ENCODE data around the gene SH2D1B. TPM values are rescaled to one million over a fixed set of nuclear protein-coding genes. Genes with fewer than 3 reads are reported as not detected.
"Not testable (repeated sequence)": the region's sequence is repeated elsewhere in the genome, so short reads cannot be mapped to it uniquely, and the experiment has no call there.

SH2D1B gene, protein sequence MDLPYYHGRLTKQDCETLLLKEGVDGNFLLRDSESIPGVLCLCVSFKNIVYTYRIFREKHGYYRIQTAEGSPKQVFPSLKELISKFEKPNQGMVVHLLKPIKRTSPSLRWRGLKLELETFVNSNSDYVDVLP
- total RNA-seq (2014; rRNA removed; shearing (Covaris generic)): 0.06 TPM in 1 of 2 replicates, not detected in the other

DNA sequence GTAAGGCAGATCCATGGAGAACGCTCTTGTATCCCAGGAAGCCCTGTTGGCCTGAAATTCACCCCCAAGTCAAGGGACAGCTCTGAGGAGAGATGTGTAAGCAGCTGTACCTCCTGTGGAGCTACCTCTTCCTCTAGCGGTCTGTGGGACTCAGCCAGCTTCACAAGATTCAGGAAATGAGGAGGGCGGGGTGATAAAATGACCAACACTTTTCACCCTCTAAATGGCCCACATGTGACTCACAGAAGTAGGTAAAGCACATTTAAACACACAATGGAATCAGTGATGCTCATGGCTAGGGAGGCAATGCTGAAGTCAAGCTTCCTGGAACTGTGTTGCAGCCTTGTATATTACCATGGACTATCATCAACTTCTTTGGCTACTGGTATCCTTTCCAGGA lies at the start of gene SH2D1B:
SH2D1B (minus strand) TSS at position 135 of the 400 bp plus-strand sequence; CDS start at position 15, 120 bp downstream.
- DNase-seq (ENCODE audit: low spot score): peak; percentile 24

DNA sequence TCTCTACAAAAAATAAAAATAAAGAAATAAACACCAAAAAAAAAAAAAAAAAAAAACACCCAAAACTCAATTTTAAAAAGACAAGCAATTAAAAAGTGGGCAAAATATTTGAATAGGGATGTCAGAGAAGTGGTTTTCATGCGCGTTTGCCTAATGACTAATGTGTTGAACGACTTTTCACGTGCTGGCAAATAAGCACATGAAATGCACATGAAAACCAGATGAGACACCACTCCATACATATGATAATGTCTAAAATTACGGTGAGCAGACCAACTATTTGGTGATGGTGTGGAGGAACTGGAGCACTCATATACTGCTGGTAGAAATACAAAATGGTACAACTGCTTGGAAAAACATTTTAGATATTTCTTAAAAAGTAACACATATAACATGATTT lies 46.3 kb upstream of the SH2D1B start:
- no peak for DNase-seq (ENCODE audit: low spot score)

DNA sequence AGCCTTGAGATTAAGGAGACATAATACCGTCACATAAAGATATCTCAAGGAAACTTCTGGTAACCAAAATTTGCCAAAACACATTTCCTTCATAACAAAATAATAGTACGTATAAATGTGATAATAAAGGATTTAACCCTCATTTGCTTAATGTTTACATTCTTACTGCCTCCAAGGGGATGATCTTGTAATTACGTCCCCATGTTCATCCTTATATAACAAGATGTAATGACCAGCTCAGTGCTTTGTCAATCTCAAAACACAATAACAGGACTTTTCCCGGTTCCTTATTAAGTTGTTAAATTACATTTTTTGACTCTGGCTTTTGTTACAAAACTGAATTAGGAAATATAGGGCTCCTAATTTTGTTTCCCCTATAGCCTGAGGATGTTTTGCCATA lies 44.4 kb upstream of the SH2D1B start:
- DNase-seq (ENCODE audit: low spot score): no peak

GRCh38 chr1:162454361-162454760 lies 42.4 kb upstream of the SH2D1B start:
- not testable (repeated sequence) for DNase-seq (ENCODE audit: low spot score)

GRCh38 chr1:162446946-162447345 lies 35.0 kb upstream of the SH2D1B start:
- DNase-seq (ENCODE audit: low spot score): no peak

GRCh38 chr1:162444903-162445302 lies 33.0 kb upstream of the SH2D1B start:
- DNase-seq (ENCODE audit: low spot score): no peak

DNA sequence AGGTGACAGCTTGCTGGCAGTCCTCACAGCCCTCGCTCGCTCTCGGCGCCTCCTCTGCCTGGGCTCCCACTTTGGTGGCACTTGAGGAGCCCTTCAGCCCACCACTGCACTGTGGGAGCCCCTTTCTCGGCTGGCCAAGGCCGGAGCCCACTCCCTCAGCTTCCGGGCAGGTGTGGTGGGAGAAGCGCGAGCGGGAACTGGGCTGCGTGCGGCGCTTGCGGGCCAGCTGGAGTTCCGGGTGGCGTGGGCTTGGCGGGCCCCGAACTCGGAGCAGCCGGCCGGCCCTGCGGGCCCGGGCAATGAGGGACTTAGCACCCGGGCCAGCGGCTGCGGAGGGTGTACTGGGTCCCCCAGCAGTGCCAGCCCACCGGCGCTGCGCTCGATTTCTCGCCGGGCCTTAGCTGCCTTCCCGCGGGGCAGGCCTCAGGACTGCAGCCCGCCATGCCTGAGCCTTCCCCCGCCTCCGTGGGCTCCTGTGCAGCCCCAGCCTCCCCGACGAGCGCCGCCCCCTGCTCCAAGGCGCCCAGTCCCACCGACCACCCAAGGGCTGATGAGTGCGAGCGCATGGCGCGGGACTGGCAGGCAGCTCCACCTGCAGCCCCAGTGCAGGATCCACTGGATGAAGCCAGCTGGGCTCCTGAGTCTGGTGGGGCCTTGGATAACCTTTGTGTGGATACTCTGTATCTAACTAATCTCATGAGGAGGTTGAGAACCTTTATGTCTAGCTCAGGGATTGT lies 21.2 kb upstream of the SH2D1B start:
- DNase-seq (ENCODE audit: low spot score): not testable (repeated sequence)

- DNase-seq (ENCODE audit: low spot score): no peak
Observed at GRCh38 chr1:162430583-162430982, 18.6 kb upstream of the SH2D1B start.

- DNase-seq (ENCODE audit: low spot score): no peak
Observed at GRCh38 chr1:162422662-162423375, 10.9 kb upstream of the SH2D1B start.

DNA sequence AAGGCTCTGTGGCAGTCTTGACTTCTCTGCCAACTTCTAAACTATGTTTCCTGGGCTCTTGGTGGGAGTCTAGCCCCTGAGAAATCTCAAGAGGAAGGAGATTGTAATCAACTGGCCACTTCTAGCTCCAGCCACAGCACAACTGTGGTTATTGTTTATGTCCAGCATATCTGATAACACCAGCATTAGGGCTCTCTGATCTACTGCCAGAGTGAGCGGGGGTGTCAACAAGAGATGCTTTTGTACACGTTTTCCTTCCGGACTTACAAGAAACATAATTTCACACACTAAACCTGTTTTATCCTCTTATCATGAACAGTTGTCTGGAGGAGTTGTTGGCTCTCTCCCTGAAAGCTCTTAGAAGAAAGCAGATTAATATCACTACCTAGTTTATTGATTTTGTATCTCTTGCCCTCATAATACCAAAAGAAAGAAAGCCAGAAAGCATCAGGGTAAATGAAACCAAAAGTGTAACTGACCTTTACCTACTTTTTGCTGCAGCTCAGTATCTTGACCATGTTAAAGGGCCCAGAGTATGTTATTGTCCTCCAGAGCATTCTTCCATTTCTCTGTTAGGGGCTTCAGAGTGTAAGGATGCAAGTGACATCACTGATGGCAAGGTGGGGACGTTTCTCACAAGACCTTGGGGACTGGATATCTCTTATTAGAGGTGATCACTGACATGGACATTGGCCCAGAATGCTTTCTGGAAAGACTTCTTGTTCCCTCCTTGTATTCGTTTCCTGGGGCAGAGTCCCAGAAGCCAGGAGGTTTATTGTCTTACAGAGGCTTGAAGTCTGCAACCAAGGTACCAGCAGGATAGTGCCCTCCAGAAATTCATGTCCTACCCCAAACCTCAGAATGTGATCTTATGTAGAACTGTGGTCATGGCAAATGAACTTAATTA lies 9.6 kb upstream of the SH2D1B start:
- peak; percentile 26 for DNase-seq (ENCODE audit: low spot score)

DNA sequence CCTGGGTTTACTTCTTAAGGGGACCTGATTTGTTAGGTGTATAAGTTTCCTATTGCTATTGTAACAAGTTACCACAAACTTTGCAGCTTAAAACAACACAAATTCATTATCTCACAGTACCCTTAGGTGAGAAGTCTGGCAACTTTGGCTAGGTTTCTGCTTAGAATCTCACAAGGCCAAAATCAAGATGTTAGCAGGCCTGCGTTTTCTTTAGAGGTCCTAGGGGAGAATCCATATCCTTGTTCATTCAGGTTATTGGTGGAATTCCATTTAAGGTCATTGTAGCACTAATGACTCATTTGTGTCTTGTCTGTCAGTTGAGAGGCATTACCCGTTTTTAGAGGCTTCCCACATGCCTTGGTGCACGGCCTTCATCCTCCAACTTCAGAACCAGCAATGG lies 8.2 kb upstream of the SH2D1B start:
- no peak for DNase-seq (ENCODE audit: low spot score)

DNA sequence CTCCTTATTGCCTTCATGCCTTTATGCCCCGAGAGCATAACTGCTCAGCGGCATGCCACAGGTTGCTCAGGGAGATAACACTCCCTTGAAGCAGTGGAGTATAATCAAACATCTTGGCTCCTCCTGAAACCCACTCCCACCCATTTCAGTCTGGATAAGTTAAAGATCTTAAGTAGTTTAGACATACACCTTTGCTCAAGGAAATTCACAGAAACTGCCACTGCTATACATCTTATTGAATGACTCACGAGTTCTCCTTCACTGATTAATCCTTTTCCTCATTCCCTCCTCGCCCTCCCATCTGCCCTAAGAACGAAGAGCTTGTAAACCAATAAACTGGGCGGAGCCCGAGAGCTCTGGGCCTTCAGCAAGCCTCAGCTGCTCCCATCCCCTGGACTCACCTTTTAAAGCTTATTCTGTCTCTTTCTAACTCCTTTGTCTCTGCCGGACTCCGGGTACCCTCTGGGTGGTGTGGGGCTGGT lies 7.6 kb upstream of the SH2D1B start:
- not testable (repeated sequence) for DNase-seq (ENCODE audit: low spot score)

DNA sequence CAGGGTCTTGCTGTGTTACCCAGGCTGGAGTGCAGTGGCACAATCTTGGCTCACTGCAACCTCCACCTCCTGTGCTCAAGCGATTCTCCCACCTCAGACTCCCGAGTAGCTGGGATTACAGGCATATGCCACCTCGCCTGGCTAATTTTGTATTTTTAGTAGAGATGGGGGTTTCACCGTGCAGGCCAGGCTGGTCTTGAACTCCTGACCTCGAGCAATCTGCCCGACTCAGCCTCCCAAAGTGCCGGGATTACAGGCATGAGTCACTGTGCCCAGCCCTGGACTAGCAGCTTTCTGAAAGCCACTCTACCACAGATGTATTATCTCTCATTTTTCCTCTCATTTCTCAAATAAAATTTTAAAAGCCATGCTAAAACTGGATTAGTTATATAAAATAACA lies 6.6 kb upstream of the SH2D1B start:
- DNase-seq (ENCODE audit: low spot score): not testable (repeated sequence)

DNA sequence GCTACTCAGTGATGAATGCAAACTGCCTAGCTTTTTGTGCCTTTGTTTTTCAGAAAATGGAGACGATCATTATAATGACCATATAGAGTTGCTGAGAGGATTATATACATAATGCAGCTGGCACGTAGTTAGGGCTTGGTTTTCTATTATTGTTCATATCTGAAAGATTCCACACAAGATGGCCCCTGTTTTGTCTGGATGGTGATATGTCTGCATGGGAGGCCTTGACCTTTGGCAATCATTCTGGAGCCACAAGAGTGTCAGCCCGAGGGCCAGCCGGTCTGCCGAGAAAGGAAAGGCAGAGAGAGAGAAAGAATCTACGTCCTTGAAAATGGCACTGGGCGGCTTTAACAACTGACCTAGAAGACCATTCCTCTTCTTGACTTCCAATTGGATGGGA lies 5.7 kb upstream of the SH2D1B start:
- DNase-seq (ENCODE audit: low spot score): no peak

DNA sequence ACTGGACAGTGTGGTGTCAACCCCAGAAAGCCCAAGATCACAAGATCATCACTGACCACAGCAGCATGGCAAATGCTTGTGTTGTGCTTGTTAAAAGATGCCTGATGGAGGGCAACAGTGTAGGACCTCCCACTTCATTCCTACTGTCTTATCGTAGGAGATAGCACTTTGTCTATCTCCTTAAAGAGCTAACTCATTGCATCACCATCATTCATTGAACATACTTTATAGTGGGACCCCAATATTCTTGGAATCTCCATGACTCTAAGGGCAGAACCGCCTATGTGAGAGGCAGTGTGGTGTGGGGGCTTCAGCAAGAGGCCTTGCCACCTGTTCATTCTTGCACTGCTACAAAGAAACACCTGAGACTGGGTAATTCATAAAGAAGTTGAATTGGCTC lies 5.0 kb upstream of the SH2D1B start:
- no peak for DNase-seq (ENCODE audit: low spot score)

DNA sequence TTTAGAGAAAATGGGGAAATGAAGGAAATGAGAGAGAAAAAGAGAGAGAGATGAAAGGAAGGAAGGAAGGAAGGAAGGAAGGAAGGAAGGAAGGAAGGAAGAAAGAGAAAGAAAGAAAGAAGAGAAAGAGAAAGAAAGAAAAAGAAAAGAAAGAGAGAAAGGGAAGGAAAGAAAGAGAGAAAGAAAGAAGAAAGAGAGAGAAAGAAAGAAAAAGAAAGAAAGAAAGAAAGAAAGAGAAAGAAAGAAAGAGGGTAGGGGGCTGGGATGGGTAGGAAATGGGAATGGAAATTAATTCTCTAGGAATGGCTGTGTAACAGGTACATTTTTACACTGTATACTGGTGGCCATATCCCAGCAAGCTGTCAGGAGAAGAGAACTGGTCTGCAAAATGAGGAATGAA lies 4.3 kb upstream of the SH2D1B start:
- DNase-seq (ENCODE audit: low spot score): no peak

- no peak for DNase-seq (ENCODE audit: low spot score)
Observed at GRCh38 chr1:162407539-162407938, 4.4 kb downstream of the SH2D1B start.

- no peak for DNase-seq (ENCODE audit: low spot score)
Observed at GRCh38 chr1:162406811-162407210, 5.1 kb downstream of the SH2D1B start.

- no peak for DNase-seq (ENCODE audit: low spot score)
Observed at GRCh38 chr1:162405800-162406199, 6.1 kb downstream of the SH2D1B start.

GRCh38 chr1:162404550-162405160 lies 7.3 kb downstream of the SH2D1B start:
- no peak for DNase-seq (ENCODE audit: low spot score)

- DNase-seq (ENCODE audit: low spot score): no peak
Observed at GRCh38 chr1:162400790-162401355, 11.1 kb downstream of the SH2D1B start.

All from H4 (cell line).